HTERT RPE-1 (cell line): ENCODE measurements around the gene TEN1.
"Not testable (repeated sequence)": the region's sequence is repeated elsewhere in the genome, so short reads cannot be mapped to it uniquely, and the experiment has no call there.

Source experiments
- in situ Hi-C: fragments of 300-500 bp; cut with MboI; formaldehyde crosslinking; loops from 4 replicates; pipeline ENCODE4 v1.14.3; 2020; ENCODE audit warnings: low sequenced_read_pairs

Gene TEN1

GRCh38 chr17:76024353-76024752 lies 45.3 kb downstream of the TEN1 start:
- in situ Hi-C loops, result no loop called here

- in situ Hi-C loops, result no loop called here
These were observed 46.3 kb downstream of the TEN1 start for GRCh38 chr17:76025294-76025693.

- in situ Hi-C loops, result no loop called here
These were observed 47.7 kb downstream of the TEN1 start for GRCh38 chr17:76026714-76027158.

GRCh38 chr17:76027159-76027839 lies 48.3 kb downstream of the TEN1 start, which contains the start of gene EVPL:
Gene EVPL (minus strand): TSS chr17:76027306. CDS start chr17:76027198, 108 bp downstream.
- in situ Hi-C loops, result no loop called here

GRCh38 chr17:76032073-76032779 lies 53.2 kb downstream of the TEN1 start:
- in situ Hi-C loops, result no loop called here

- in situ Hi-C loops, result no loop called here
These were observed 53.7 kb downstream of the TEN1 start for GRCh38 chr17:76032780-76033108.

GRCh38 chr17:76033139-76033538 lies 54.1 kb downstream of the TEN1 start:
- in situ Hi-C loops, result no loop called here

GRCh38 chr17:76034428-76035350 lies 55.6 kb downstream of the TEN1 start:
- in situ Hi-C loops, result no loop called here

GRCh38 chr17:76036497-76037261 lies 57.6 kb downstream of the TEN1 start:
- in situ Hi-C loops, result no loop called here

- in situ Hi-C loops, result no loop called here
These were observed 59.0 kb downstream of the TEN1 start for GRCh38 chr17:76038050-76038449.

- in situ Hi-C loops, result no loop called here
These were observed 60.1 kb downstream of the TEN1 start for GRCh38 chr17:76039121-76039520.

- in situ Hi-C loops, result no loop called here
These were observed 61.3 kb downstream of the TEN1 start for GRCh38 chr17:76040376-76040775.

GRCh38 chr17:76042868-76043267 lies 63.8 kb downstream of the TEN1 start:
- in situ Hi-C loops, result not testable (repeated sequence)

- in situ Hi-C loops, result not testable (repeated sequence)
These were observed 65.5 kb downstream of the TEN1 start for GRCh38 chr17:76044475-76045007.

- in situ Hi-C loops, result no loop called here
These were observed 67.0 kb downstream of the TEN1 start for GRCh38 chr17:76046064-76046463.

GRCh38 chr17:76048025-76048605 lies 69.1 kb downstream of the TEN1 start:
- in situ Hi-C loops, result no loop called here

- in situ Hi-C loops, result no loop called here
These were observed 69.7 kb downstream of the TEN1 start for GRCh38 chr17:76048711-76049110.

GRCh38 chr17:76049239-76049638 lies 70.2 kb downstream of the TEN1 start:
- in situ Hi-C loops, result no loop called here

GRCh38 chr17:76049836-76050537 lies 70.9 kb downstream of the TEN1 start:
- in situ Hi-C loops, result no loop called here
